Skin of body (tissue), 2 donors: ENCODE results near the gene COL18A1. TPM values are rescaled to one million over a fixed set of nuclear protein-coding genes. Genes with fewer than 3 reads are reported as not detected.
"Not testable (repeated sequence)": the region's sequence is repeated elsewhere in the genome, so short reads cannot be mapped to it uniquely, and the experiment has no call there.

ENCODE experiments used
- DNase-seq: peaks from one replicate; lab custom pipeline; 2025; lab: John Stamatoyannopoulos, UW
- total RNA-seq: library from RNA; depleted of rRNA; stranded (reverse); fragments of >200 nt; gene quantifications from one replicate; pipeline ENCODE4 v1.2.3, GENCODE V29; 2014

The COL18A1 gene
- total RNA-seq, 1 donor from 2014 or later = 60.9 TPM

- no peak for DNase-seq
These were observed 86.7 kb downstream of the COL18A1 start for GRCh38 chr21:45491623-45492022.

- DNase-seq = no peak
These were observed 87.8 kb downstream of the COL18A1 start for GRCh38 chr21:45492765-45493164.

- DNase-seq = no peak
These were observed 88.5 kb downstream of the COL18A1 start for GRCh38 chr21:45493401-45494001.

DNA sequence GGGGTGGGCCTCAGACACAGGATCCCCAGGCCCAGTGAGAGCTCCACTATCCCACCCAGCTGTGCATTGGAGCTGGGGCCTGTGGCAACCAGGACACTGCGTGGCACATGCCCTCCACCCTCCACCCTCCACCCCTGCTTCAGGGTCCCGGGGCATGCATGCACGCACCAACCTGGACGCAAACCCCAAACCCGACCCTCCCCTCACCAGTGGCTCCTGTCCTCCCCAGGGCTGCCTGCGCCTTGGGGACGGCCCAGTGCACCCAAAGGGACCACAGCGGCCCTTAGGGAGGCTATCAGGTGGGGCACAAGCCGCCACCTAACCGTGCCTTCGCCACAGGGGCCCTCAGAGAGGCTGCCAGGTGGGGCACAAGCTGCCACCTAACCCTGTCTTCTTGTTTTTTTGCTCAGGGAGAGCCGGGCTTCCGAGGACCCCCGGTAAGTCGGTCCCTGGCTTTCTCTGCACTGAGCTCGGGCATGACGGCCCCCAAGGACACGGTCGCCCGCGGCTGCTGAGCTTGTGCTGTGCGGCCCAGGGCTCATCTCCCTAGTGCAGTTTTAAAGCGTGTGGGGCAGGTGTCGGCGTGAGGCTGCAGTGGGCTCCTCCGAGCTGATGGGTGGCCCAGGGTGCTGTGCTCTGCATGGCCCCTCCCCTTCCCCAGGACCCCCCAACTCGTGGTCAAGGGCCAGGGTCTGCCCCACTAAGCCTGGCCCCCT, 89.3 kb downstream of the COL18A1 start:
- no peak for DNase-seq

DNA sequence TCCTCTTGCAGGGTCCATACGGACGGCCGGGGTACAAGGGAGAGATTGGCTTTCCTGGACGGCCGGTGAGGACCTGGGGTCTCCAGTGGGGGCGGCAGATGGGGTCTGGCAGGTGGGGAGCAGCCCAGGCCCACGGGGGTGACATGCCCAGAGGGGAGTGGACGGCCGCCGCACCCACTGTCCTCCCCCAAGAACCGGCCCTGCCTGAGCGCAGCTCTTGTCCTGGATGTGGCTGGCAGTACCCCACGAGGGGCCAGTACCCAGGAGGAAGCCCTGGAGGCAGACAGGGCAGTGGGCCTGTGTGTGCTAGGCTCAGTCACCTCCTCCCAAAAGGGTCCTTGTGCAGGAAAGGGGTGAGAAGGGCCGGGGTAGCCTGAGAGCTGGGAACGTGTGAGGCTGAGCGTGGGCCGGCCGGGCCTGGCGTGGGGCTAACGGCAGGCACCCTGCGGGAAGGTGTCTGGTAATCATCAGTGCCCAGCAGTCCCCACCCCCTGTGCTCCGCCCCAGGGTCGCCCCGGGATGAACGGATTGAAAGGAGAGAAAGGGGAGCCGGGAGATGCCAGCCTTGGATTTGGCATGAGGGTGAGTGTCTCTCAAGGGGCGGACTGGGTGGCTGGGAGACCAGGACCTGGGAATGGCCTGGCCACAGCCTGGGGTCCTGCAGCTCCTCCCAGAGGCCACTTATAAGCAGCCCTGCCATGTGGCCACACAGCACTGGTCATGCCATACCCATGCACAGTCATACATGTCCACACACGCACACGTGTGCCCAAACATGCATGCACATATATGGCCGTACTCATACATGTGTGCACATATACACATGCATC, 90.1 kb downstream of the COL18A1 start:
- DNase-seq = no peak

- no peak for DNase-seq
These were observed 91.4 kb downstream of the COL18A1 start for GRCh38 chr21:45496151-45496967.

DNA sequence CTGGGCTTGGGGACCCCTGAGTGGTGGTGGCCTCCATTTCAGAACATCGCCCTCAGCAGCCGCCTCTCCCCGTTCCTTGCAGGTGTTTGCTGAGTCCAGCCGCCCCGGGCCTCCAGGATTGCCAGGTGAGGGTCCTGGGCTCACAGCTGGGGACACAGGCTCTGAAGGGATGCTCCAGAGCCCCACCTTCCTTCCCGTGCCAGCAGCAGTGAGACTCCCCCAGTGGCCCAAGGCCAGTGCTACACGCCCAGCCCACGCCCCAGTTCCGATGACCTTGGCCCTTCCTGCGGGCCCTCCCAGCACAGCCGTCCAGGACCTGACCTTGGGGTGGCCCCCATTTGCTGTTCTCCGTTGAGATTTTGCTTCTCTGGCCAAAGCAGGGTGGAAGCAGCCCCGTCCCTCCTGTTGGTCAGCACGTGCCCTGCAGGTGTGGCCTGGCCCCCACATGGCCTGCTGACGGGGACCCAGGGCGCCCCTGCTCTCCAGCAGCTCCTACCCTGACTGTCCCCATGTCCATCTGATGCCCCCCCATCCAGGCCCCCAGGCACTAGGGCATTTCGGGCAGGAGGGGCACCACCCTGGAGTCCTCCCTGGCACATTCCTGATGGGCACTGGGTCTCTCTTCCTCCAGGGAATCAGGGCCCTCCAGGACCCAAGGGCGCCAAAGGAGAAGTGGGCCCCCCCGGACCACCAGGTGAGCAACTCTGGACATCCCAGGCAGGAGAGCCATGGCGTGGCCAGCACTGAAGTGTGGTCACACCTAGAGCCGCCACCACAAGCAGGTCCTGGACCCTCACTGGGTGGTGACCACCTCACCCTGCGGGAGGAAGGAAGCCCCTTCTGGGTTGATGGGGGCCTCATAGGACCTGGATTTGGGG, 92.2 kb downstream of the COL18A1 start:
- no peak for DNase-seq

GRCh38 chr21:45497846-45498645, 93.1 kb downstream of the COL18A1 start:
- DNase-seq = no peak

DNA sequence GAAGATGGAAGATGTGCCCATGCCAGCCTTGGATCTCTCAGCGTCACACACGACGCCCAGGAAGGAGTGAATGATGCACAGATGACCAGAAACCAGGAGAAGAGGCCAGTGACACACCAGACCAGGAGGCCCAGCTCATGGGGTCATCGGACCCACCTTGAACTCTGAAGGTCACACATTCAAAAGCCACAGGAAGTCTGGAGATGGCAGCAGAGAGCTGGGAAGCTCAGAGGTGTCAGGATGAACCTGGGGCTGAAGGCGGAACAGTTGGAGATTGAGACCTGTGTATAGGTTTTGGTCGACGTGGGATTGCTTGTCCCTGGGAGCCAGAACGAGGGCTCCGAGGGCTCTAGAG, 93.7 kb downstream of the COL18A1 start:
- no peak for DNase-seq

- DNase-seq = no peak
These were observed 94.3 kb downstream of the COL18A1 start for GRCh38 chr21:45499201-45499750.

GRCh38 chr21:45499970-45500577, 95.1 kb downstream of the COL18A1 start:
- DNase-seq = no peak

GRCh38 chr21:45501081-45502005, 96.4 kb downstream of the COL18A1 start:
- not testable (repeated sequence) for DNase-seq

- no peak for DNase-seq
These were observed 97.0 kb downstream of the COL18A1 start for GRCh38 chr21:45502006-45502345.

GRCh38 chr21:45502600-45502999, 97.6 kb downstream of the COL18A1 start:
- DNase-seq = no peak

DNA sequence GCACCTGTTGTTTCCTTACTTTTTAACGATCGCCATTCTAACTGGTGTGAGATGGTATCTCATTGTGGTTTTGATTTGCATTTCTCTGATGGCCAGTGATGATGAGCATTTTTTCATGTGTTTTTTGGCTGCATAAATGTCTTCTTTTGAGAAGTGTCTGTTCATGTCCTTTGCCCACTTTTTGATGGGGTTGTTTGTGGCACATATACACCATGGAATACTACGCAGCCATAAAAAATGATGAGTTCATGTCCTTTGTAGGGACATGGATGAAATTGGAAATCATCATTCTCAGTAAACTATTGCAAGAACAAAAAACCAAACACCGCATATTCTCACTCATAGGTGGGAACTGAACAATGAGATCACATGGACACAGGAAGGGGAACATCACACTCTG, 98.3 kb downstream of the COL18A1 start:
- DNase-seq = not testable (repeated sequence)

DNA sequence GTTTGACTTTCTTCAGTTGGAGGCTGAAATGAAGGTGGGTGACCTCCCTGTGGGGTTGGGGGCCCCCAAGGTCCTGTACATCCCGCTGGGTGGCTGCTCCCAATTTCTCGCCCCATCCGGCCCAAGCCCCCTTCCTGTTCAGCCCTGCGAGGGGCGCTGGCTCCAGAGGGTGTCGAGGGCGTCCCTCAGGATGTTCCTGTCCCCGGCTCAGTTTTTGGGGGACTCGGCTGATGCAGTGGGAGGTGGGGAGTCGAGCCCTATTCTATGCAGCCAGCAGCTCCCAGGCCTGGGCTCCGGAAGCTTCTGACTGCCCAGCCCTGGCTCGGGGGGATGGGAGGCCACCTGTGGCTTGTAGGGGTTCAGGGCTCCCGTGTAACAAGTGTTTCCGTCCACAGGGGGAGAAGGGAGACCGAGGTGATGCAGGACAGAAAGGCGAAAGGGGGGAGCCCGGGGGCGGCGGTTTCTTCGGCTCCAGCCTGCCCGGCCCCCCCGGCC, 99.1 kb downstream of the COL18A1 start:
- DNase-seq = no peak

- DNase-seq = no peak
These were observed 99.8 kb downstream of the COL18A1 start for GRCh38 chr21:45504516-45505415.
